ENCODE results near the gene CHD2. TPM values are rescaled to one million over a fixed set of nuclear protein-coding genes. Genes with fewer than 3 reads are reported as not detected.

The CHD2 gene
- polyA plus RNA-seq, 1 experiment = 62.6 TPM

DNA sequence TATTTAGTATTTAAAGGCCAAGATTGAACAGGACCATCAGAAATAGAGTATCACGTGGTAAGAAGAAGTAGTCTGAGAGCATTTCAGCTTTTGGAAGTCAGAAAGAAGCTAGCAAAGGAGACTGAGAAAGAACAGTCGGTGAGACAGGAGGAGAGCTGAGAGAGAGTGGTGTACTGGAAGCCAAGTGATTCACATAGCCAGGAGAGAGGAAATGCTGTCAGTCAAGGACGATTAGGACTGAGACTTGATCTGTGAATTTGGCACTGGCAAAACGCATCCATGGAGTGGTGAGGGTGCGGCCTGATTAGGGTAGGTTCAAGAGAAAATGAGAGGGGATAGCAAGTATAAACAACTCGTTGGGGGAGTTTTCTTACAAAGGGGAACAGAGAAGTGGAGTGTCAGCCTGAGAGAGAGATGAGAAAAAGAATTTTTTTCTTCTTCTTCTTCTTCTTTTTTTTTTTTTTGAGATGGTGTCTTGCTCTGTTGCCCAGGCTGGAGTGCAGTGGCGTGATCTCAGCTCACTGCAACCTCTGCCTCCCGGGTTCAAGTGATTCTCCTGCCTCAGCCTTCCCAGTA, 44.9 kb downstream of the CHD2 start:
- TF ChIP-seq CTCF (IDR thresholded peaks at IDR 0.05; ENCODE audit: low read depth, low read length) = no peak
- peaks cover 14% of the 10 kb centered on the region for H3K9me3 ChIP-seq (ENCODE audit: control insufficient read depth, insufficient read depth, low read length)
- CTCF ChIA-PET = interaction anchor here (0.6 to 1.3 kb wide), 6 partner anchors 9 to 1034 kb away, joined by 3 to 4 read pairs (median 3); no protein-coding TSS in a partner anchor
- H3K27ac ChIP-seq (ENCODE audit: low read depth, low read length) = no peak overlapping the region
- DNase-seq (ENCODE audit: low read depth, low spot score) = no peak
- no peak overlapping the region for H3K4me3 ChIP-seq (ENCODE audit: low read depth, low read length)
- no peaks in the 10 kb centered on the region for H3K27me3 ChIP-seq (ENCODE audit: control insufficient read depth, insufficient read depth, low read length)
- POLR2A ChIA-PET = no interaction called here

DNA sequence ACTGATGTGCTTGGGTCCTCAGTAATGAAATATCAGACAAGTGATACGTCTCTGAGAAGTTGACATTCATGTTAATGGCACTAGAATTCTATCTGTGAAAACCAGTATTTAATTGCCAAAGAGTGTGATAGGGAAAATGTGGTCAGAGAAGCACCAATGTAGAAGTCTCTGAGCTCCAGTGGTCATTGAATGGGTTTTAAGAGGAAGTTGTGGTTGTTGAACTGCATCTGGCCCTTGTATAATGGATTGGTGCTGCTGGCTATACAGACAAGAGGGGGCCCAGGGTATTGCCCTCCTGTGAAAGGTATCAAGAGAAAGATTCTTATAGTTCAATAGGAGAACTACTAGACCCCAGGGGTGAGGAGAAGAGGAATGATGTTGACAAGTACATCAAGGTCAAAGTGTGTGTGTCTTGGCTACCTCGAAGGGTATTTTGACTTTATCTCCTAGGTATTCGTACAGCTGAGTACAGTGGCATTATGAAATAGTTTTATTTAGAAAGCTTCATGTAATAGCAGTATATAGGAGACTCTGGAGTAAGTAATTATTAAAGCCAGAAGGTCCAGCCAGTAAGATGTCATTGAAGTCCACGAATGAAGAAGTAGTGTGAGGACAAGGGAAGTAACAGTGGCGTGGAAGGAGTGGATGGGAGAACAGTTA, 47.1 kb downstream of the CHD2 start:
- H3K27me3 ChIP-seq (ENCODE audit: control insufficient read depth, insufficient read depth, low read length) = no peaks in the 10 kb centered on the region
- CTCF ChIA-PET = interaction anchor here (0.9 kb wide), 1 partner anchor 30 kb away, joined by 4 read pairs; no protein-coding TSS in a partner anchor
- TF ChIP-seq CTCF (IDR thresholded peaks at IDR 0.05; ENCODE audit: low read depth, low read length) = no peak

GRCh38 chr15:92949604-92950249, 49.6 kb downstream of the CHD2 start:
- H3K9me3 ChIP-seq (ENCODE audit: control insufficient read depth, insufficient read depth, low read length) = peaks cover 14% of the 10 kb centered on the region
- H3K27me3 ChIP-seq (ENCODE audit: control insufficient read depth, insufficient read depth, low read length) = no peaks in the 10 kb centered on the region
- H3K4me3 ChIP-seq (ENCODE audit: low read depth, low read length) = no peak overlapping the region
- no peak for TF ChIP-seq CTCF (IDR thresholded peaks at IDR 0.05; ENCODE audit: low read depth, low read length)
- DNase-seq (ENCODE audit: low read depth, low spot score) = no peak
- POLR2A ChIA-PET = no interaction called here
- CTCF ChIA-PET = interaction anchor here (0.6 kb wide), 1 partner anchor 140 kb away, joined by 5 read pairs; no protein-coding TSS in a partner anchor
- H3K27ac ChIP-seq (ENCODE audit: low read depth, low read length) = no peak overlapping the region

More for the DNA sequence above, 47.1 kb downstream of the CHD2 start:
- Histone ChIP-seq H3K9me3 (ENCODE audit: control insufficient read depth, insufficient read depth, low read length) (peaks cover 14% of the 10 kb centered on the region), H3K27ac (ENCODE audit: low read depth, low read length) (no peak overlapping the region), H3K4me3 (ENCODE audit: low read depth, low read length) (no peak overlapping the region)
- POLR2A ChIA-PET = interaction anchor here (1.8 kb wide), 1 partner anchor 65 kb away, joined by 3 read pairs; no protein-coding TSS in a partner anchor
- DNase-seq (ENCODE audit: low read depth, low spot score) = no peak

GRCh38 chr15:92951800-92952457, 51.8 kb downstream of the CHD2 start:
- H3K27ac ChIP-seq (ENCODE audit: low read depth, low read length) = no peak overlapping the region

More at GRCh38 chr15:92951800-92952457, 51.8 kb downstream of the CHD2 start:
- CTCF ChIA-PET = no interaction called here
- no peak overlapping the region for H3K4me3 ChIP-seq (ENCODE audit: low read depth, low read length)
- TF ChIP-seq CTCF (IDR thresholded peaks at IDR 0.05; ENCODE audit: low read depth, low read length) = no peak
- no peak for DNase-seq (ENCODE audit: low read depth, low spot score)
- H3K27me3 ChIP-seq (ENCODE audit: control insufficient read depth, insufficient read depth, low read length) = no peaks in the 10 kb centered on the region
- POLR2A ChIA-PET = no interaction called here
- H3K9me3 ChIP-seq (ENCODE audit: control insufficient read depth, insufficient read depth, low read length) = peaks cover 11% of the 10 kb centered on the region
